GM04503 (cell line): Measurements from ENCODE around the gene PLSCR1.

Source experiments
- DNase-seq: peaks from one replicate; pipeline ENCODE4 v3.0.0-alpha.2; 2012; ENCODE audit warnings: low read depth

PLSCR1 gene

GRCh38 chr3:146544002-146544928, at the start of gene PLSCR1:
TSS of gene PLSCR1 (minus strand) at chr3:146544607. CDS start at chr3:146536552, 8,055 bp downstream.
- peak; percentile 70 for DNase-seq

- no peak for DNase-seq
Measured at GRCh38 chr3:146593776-146594175, 49.4 kb upstream of the PLSCR1 start.

- DNase-seq = no peak
Measured at GRCh38 chr3:146590521-146590920, 46.1 kb upstream of the PLSCR1 start.

GRCh38 chr3:146589899-146590508, 45.6 kb upstream of the PLSCR1 start:
- DNase-seq = no peak

GRCh38 chr3:146585156-146585555, 40.7 kb upstream of the PLSCR1 start:
- no peak for DNase-seq

GRCh38 chr3:146581951-146582467, 37.6 kb upstream of the PLSCR1 start:
- DNase-seq = no peak

- no peak for DNase-seq
Measured at GRCh38 chr3:146581080-146581601, 36.7 kb upstream of the PLSCR1 start.

- DNase-seq = no peak
Measured at GRCh38 chr3:146577662-146578061, 33.3 kb upstream of the PLSCR1 start.

GRCh38 chr3:146575636-146576035, 31.2 kb upstream of the PLSCR1 start:
- no peak for DNase-seq

- DNase-seq = no peak
Measured at GRCh38 chr3:146574173-146574572, 29.8 kb upstream of the PLSCR1 start.

GRCh38 chr3:146569314-146569713, 24.9 kb upstream of the PLSCR1 start:
- DNase-seq = no peak

GRCh38 chr3:146566138-146566537, 21.7 kb upstream of the PLSCR1 start:
- no peak for DNase-seq

- no peak for DNase-seq
Measured at GRCh38 chr3:146561879-146562278, 17.5 kb upstream of the PLSCR1 start.

- no peak for DNase-seq
Measured at GRCh38 chr3:146561463-146561862, 17.1 kb upstream of the PLSCR1 start.

GRCh38 chr3:146560678-146561077, 16.3 kb upstream of the PLSCR1 start:
- DNase-seq = no peak

GRCh38 chr3:146559388-146559787, 15.0 kb upstream of the PLSCR1 start:
- DNase-seq = no peak

- DNase-seq = no peak
Measured at GRCh38 chr3:146558781-146559180, 14.4 kb upstream of the PLSCR1 start.

GRCh38 chr3:146557745-146558144, 13.3 kb upstream of the PLSCR1 start:
- no peak for DNase-seq

GRCh38 chr3:146555311-146555710, 10.9 kb upstream of the PLSCR1 start:
- DNase-seq = no peak

- no peak for DNase-seq
Measured at GRCh38 chr3:146554151-146554760, 9.8 kb upstream of the PLSCR1 start.

- DNase-seq = peak; percentile 39
Measured at GRCh38 chr3:146550743-146551510, 6.5 kb upstream of the PLSCR1 start.
